ENCODE measurements around the gene FHAD1. TPM values are rescaled to one million over a fixed set of nuclear protein-coding genes. Genes with fewer than 3 reads are reported as not detected.

Gene FHAD1
- total RNA-seq, 1 donor from 2014 or later: 1.7 TPM

- no peak for DNase-seq (ENCODE audit: low read depth, low spot score)
- no peaks in the 10 kb centered on the region for H3K27me3 Mint-ChIP-seq (ENCODE audit: low read depth)
- no peaks in the 10 kb centered on the region for H3K4me1 Mint-ChIP-seq
- no peak overlapping the region for H3K27ac Mint-ChIP-seq (ENCODE audit: unreplicated experiment)
- no peaks in the 10 kb centered on the region for H3K9me3 Mint-ChIP-seq
- H3K4me3 Mint-ChIP-seq: no peak overlapping the region
- no peaks in the 10 kb centered on the region for H3K36me3 Mint-ChIP-seq (ENCODE audit: low read depth)
- no peak for TF ChIP-seq CTCF (conservative IDR thresholded peaks at IDR 0.05)
Measured at GRCh38 chr1:15446212-15446611, 199.2 kb downstream of the FHAD1 start.

Other genes starting within 250 kb of the FHAD1 start
- gene TMEM51, start 93.5 kb upstream of the FHAD1 start, total RNA-seq: 6.6 and 6.7 TPM in 2 replicates
- 22.4 and 23.0 TPM in 2 replicates for gene EFHD2, start 162.7 kb downstream of the FHAD1 start, total RNA-seq
- 0.40 TPM in 1 of 2 replicates, not detected in the other for gene CTRC, start 191.2 kb downstream of the FHAD1 start, total RNA-seq
- gene CELA2A, start 209.5 kb downstream of the FHAD1 start, total RNA-seq: not detected in 2 replicates
- gene CELA2B, start 228.9 kb downstream of the FHAD1 start, total RNA-seq: not detected in 2 replicates